ENCODE measurements around the gene MYMX. TPM values are rescaled to one million over a fixed set of nuclear protein-coding genes. Genes with fewer than 3 reads are reported as not detected.

The MYMX gene
- polyA plus RNA-seq, 1 donor from 2014 or later: not detected

DNA sequence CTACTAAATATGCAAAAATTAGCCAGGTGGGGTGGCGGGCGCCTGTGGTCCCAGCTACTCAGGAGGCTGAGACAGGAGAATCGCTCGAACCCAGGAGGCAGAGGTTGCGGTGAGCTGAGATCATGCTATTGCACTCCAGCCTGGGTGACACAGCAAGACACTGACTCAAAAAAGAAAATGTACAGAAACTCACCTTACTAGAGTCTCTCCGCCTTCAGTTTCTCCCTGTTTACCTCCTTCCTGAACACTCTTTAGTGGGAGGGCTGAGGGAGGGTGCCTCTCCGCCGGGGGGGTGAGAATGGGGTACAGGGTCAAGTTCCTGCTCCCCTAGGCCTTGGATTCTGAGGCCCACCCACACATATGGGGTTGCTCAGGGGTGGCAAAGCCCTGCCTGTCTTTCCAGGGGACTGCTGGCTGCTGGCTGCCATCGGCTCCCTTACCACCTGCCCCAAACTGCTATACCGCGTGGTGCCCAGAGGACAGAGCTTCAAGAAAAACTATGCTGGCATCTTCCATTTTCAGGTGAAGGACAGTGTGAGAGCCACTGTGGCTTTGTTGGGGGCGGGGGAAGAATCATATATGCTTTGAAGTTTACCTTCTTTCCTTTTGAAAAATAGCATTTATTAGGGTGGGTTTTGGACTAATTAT lies 44.7 kb upstream of the MYMX start:
- no peaks in the 10 kb centered on the region for H3K27me3 ChIP-seq (ENCODE audit: insufficient read depth, low read depth, low read length)
- H2AFZ ChIP-seq (ENCODE audit: low read depth, low read length): no peak overlapping the region
- H4K20me1 ChIP-seq (ENCODE audit: insufficient read depth): no peaks in the 10 kb centered on the region
- H3K36me3 ChIP-seq (ENCODE audit: insufficient read depth, low read length): no peaks in the 10 kb centered on the region
- H3F3A ChIP-seq (ENCODE audit: insufficient read depth, low read length, poor library complexity, severe bottlenecking): no peaks in the 10 kb centered on the region
- no peak overlapping the region for H3K9ac ChIP-seq (ENCODE audit: low read length)
- H3K27ac ChIP-seq (ENCODE audit: low read length): no peak overlapping the region
- no peak overlapping the region for H3K4me2 ChIP-seq (ENCODE audit: low read length)
- H3K9me2 ChIP-seq (ENCODE audit: insufficient read depth, low read length): no peaks in the 10 kb centered on the region
- no peaks in the 10 kb centered on the region for H3K79me2 ChIP-seq (replicated peaks; ENCODE audit: insufficient read depth, low read length)
- no peak overlapping the region for H3K4me3 ChIP-seq (ENCODE audit: low read length)
- TF ChIP-seq EP300 (conservative IDR thresholded peaks at IDR 0.05; ENCODE audit: poor library complexity, severe bottlenecking) (no peak), MXI1 (conservative IDR thresholded peaks at IDR 0.05; ENCODE audit: poor library complexity, severe bottlenecking) (no peak), REST (IDR thresholded peaks at IDR 0.05; ENCODE audit: borderline replicate concordance) (no peak), POLR2AphosphoS5 (IDR thresholded peaks at IDR 0.05) (no peak), TAF1 (IDR thresholded peaks at IDR 0.05; ENCODE audit: low read depth) (no peak), EZH2 (IDR thresholded peaks at IDR 0.05; ENCODE audit: borderline replicate concordance, insufficient read depth, low read length, poor library complexity, severe bottlenecking) (no peak), RAD21 (conservative IDR thresholded peaks at IDR 0.05) (no peak), SMC3 (conservative IDR thresholded peaks at IDR 0.05; ENCODE audit: poor library complexity) (no peak)
- TF ChIP-seq, protein P1, sequence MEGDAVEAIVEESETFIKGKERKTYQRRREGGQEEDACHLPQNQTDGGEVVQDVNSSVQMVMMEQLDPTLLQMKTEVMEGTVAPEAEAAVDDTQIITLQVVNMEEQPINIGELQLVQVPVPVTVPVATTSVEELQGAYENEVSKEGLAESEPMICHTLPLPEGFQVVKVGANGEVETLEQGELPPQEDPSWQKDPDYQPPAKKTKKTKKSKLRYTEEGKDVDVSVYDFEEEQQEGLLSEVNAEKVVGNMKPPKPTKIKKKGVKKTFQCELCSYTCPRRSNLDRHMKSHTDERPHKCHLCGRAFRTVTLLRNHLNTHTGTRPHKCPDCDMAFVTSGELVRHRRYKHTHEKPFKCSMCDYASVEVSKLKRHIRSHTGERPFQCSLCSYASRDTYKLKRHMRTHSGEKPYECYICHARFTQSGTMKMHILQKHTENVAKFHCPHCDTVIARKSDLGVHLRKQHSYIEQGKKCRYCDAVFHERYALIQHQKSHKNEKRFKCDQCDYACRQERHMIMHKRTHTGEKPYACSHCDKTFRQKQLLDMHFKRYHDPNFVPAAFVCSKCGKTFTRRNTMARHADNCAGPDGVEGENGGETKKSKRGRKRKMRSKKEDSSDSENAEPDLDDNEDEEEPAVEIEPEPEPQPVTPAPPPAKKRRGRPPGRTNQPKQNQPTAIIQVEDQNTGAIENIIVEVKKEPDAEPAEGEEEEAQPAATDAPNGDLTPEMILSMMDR (IDR thresholded peaks at IDR 0.05; ENCODE audit: poor library complexity, severe bottlenecking): no peak
- no peaks in the 10 kb centered on the region for H3K9me3 ChIP-seq (ENCODE audit: low read length)

DNA sequence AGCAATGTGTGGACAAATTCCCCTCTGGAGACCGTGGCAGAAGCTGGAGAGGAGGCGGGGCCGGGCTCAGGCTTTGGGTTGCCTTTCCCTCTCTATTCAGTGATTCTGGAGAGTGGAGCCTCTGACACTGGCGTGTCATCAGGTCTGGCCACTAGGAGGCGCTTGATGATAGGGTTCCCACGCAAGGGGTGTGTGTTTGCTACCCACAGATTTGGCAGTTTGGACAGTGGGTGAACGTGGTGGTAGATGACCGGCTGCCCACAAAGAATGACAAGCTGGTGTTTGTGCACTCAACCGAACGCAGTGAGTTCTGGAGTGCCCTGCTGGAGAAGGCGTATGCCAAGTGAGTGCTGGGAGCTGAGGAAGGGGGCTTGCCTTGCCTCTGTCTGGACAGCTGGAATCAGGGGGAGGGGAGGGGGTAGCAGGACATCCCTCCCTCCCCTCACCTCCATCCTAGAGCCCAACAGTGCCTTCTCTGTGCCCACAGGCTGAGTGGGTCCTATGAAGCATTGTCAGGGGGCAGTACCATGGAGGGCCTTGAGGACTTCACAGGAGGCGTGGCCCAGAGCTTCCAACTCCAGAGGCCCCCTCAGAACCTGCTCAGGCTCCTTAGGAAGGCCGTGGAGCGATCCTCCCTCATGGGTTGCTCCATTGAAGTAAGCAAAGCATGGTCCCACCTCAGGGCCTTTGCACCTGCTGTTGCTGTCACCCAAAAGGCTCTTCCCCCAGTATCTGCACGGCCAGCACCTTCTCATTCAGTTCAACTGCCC lies 43.8 kb upstream of the MYMX start:
- Histone ChIP-seq H3F3A (ENCODE audit: insufficient read depth, low read length, poor library complexity, severe bottlenecking) (no peaks in the 10 kb centered on the region), H3K9me2 (ENCODE audit: insufficient read depth, low read length) (no peaks in the 10 kb centered on the region), H3K9me3 (ENCODE audit: low read length) (no peaks in the 10 kb centered on the region), H3K27me3 (ENCODE audit: insufficient read depth, low read depth, low read length) (no peaks in the 10 kb centered on the region), H3K79me2 (replicated peaks; ENCODE audit: insufficient read depth, low read length) (no peaks in the 10 kb centered on the region), H3K4me3 (ENCODE audit: low read length) (no peak overlapping the region), H3K36me3 (ENCODE audit: insufficient read depth, low read length) (no peaks in the 10 kb centered on the region), H2AFZ (ENCODE audit: low read depth, low read length) (no peak overlapping the region), H3K9ac (ENCODE audit: low read length) (no peak overlapping the region), H3K4me2 (ENCODE audit: low read length) (no peak overlapping the region), H3K27ac (ENCODE audit: low read length) (no peak overlapping the region), H4K20me1 (ENCODE audit: insufficient read depth) (no peaks in the 10 kb centered on the region)
- TF ChIP-seq EP300 (conservative IDR thresholded peaks at IDR 0.05; ENCODE audit: poor library complexity, severe bottlenecking) (no peak), RAD21 (conservative IDR thresholded peaks at IDR 0.05) (peak; percentile 85), SMC3 (conservative IDR thresholded peaks at IDR 0.05; ENCODE audit: poor library complexity) (peak; percentile 87), EZH2 (IDR thresholded peaks at IDR 0.05; ENCODE audit: borderline replicate concordance, insufficient read depth, low read length, poor library complexity, severe bottlenecking) (no peak)
- TF ChIP-seq, protein P1 (IDR thresholded peaks at IDR 0.05; ENCODE audit: poor library complexity, severe bottlenecking): peak; percentile 85

All from neural cell (in vitro differentiated cells).